CD4-positive, alpha-beta T cell treated with Interleukin-15 for 1 hour (primary cell): ENCODE data around the gene KCTD10.

ENCODE experiments used
- DNase-seq: peaks from one replicate; pipeline ENCODE4 v3.0.0-alpha.2; 2020

The KCTD10 gene

GRCh38 chr12:109469517-109469916 is 7.6 kb downstream of the KCTD10 start:
- no peak for DNase-seq

- DNase-seq: no peak
Measured at GRCh38 chr12:109467978-109468676, 9.0 kb downstream of the KCTD10 start.

GRCh38 chr12:109466821-109467220 is 10.3 kb downstream of the KCTD10 start:
- no peak for DNase-seq

GRCh38 chr12:109466305-109466704 is 10.8 kb downstream of the KCTD10 start:
- DNase-seq: no peak

- DNase-seq: no peak
Measured at GRCh38 chr12:109464642-109465351, 12.3 kb downstream of the KCTD10 start.

GRCh38 chr12:109463756-109464155 is 13.3 kb downstream of the KCTD10 start:
- no peak for DNase-seq

- no peak for DNase-seq
Measured at GRCh38 chr12:109462868-109463692, 14.0 kb downstream of the KCTD10 start.

GRCh38 chr12:109461846-109462756 is 15.0 kb downstream of the KCTD10 start:
- no peak for DNase-seq

GRCh38 chr12:109461049-109461845 is 15.9 kb downstream of the KCTD10 start:
- DNase-seq: peak; percentile 37

- DNase-seq: no peak
Measured at GRCh38 chr12:109460538-109460937, 16.6 kb downstream of the KCTD10 start.

GRCh38 chr12:109459247-109459646 is 17.9 kb downstream of the KCTD10 start:
- no peak for DNase-seq

- DNase-seq: no peak
Measured at GRCh38 chr12:109458771-109459208, 18.3 kb downstream of the KCTD10 start.

GRCh38 chr12:109458086-109458485 is 19.0 kb downstream of the KCTD10 start:
- no peak for DNase-seq

GRCh38 chr12:109455706-109456105 is 21.4 kb downstream of the KCTD10 start:
- DNase-seq: no peak

GRCh38 chr12:109452489-109452888 is 24.6 kb downstream of the KCTD10 start:
- no peak for DNase-seq

GRCh38 chr12:109451400-109451799 is 25.7 kb downstream of the KCTD10 start:
- no peak for DNase-seq

GRCh38 chr12:109450980-109451379 is 26.1 kb downstream of the KCTD10 start:
- no peak for DNase-seq

- no peak for DNase-seq
Measured at GRCh38 chr12:109449845-109450532, 27.1 kb downstream of the KCTD10 start.

- no peak for DNase-seq
Measured at GRCh38 chr12:109448707-109449390, 28.3 kb downstream of the KCTD10 start.

- DNase-seq: no peak
Measured at GRCh38 chr12:109448272-109448671, 28.8 kb downstream of the KCTD10 start.
